A549 (cell line): ENCODE measurements around the gene LRRC7. TPM values are rescaled to one million over a fixed set of nuclear protein-coding genes. Genes with fewer than 3 reads are reported as not detected.
A peak's percentile ranks its signal among the peaks of the same experiment; 100 is the strongest.
"Not testable (repeated sequence)": the region's sequence is repeated elsewhere in the genome, so short reads cannot be mapped to it uniquely, and the experiment has no call there.

Source experiments
- ATAC-seq, 2 experiments: fragments of 200-7000 bp in 1 of 2; fragments of >200 bp in 1 of 2; cut with Nextera tagmentation in 1 of 2; cut with Tn5 transposase in 1 of 2; 3 replicates each; pipeline versions ENCODE4 v1.8.0 to v1.9.1; 2018 to 2020; ENCODE audit warnings: mild to moderate bottlenecking in 1 of 2, moderate library complexity in 1 of 2
- CTCF ChIA-PET: fragments of 300-600 bp; sonication (Branson Sonifier 250); formaldehyde crosslinking; extraction: SDS; loops from one replicate; lab custom pipeline; 2021; ENCODE audit warnings: antibody characterized with exemption, inconsistent platforms; lab: Yijun Ruan, JAX
- POLR2A ChIA-PET: fragments of 350-600 bp; formaldehyde crosslinking; extraction: SDS; loops from one replicate; lab custom pipeline; 2021; ENCODE audit warnings: antibody characterized with exemption, inconsistent platforms; lab: Yijun Ruan, JAX
- DNase-seq, 2 experiments: peaks; one replicate each; pipeline versions ENCODE4 v3.0.0 to v3.0.0-alpha.2; 2011 to 2016; ENCODE audit warnings: low read depth in 1 of 2, low spot score in 1 of 2
- FAIRE-seq: peaks from 2 replicates; lab custom pipeline; 2011; peaks lifted over from hg19 to GRCh38; lab: Jason Lieb, UNC
- H3K27ac ChIP-seq, 2 experiments: fragments of >200 bp; sonication (Bioruptor Twin); formaldehyde crosslinking; 3 replicates each; pipeline ENCODE4 v1.5.1; 2016 to 2017
- H3K4me1 ChIP-seq: fragments of >200 bp; sonication (Bioruptor Twin); formaldehyde crosslinking; 3 replicates; pipeline ENCODE4 v1.6.1; 2016
- H3K4me2 ChIP-seq: fragments of >200 bp; sonication (Bioruptor Twin); formaldehyde crosslinking; 3 replicates; pipeline ENCODE4 v1.6.1; 2016
- H3K4me3 ChIP-seq: fragments of >200 bp; sonication (Bioruptor Twin); formaldehyde crosslinking; 3 replicates; pipeline ENCODE4 v1.5.1; 2016
- H3K9me3 ChIP-seq: fragments of >200 bp; sonication (Bioruptor Twin); formaldehyde crosslinking; 3 replicates; pipeline ENCODE4 v1.6.1; 2016
- BCL3 ChIP-seq: fragments of >200 bp; sonication (Bioruptor Twin); formaldehyde crosslinking; IDR thresholded peaks from 3 replicates; pipeline ENCODE4 v1.6.1; 2016
- BHLHE40 ChIP-seq: IDR thresholded peaks from 2 replicates; pipeline ENCODE4 v1.6.1; 2012; ENCODE audit warnings: low read depth, low read length, inconsistent platforms
- CBX2 ChIP-seq: fragments of 200-600 bp; sonication (generic); IDR thresholded peaks from 2 replicates; pipeline ENCODE4 v1.6.1; 2016; ENCODE audit warnings: low read depth, mild to moderate bottlenecking, borderline replicate concordance
- CEBPB ChIP-seq, 2 experiments: fragments of >200 bp in 1 of 2; sonication (Bioruptor Twin) in 1 of 2; formaldehyde crosslinking in 1 of 2; IDR thresholded peaks; 2 replicates each; pipeline ENCODE4 v1.6.1; 2012 to 2016
- CTCF ChIP-seq: fragments of >200 bp; sonication (Bioruptor Twin); formaldehyde crosslinking; IDR thresholded peaks from 3 replicates; pipeline ENCODE4 v1.5.1; 2016
- E2F6 ChIP-seq: IDR thresholded peaks from 2 replicates; pipeline ENCODE4 v1.6.1; 2012; ENCODE audit warnings: low read depth, borderline replicate concordance
- ESRRA ChIP-seq: fragments of 150-350 bp; IDR thresholded peaks from 2 replicates; pipeline ENCODE4 v1.6.1; 2014; ENCODE audit warnings: mild to moderate bottlenecking, low read length, borderline replicate concordance
- HDAC2 ChIP-seq: fragments of 200-600 bp; sonication (generic); IDR thresholded peaks from 2 replicates; pipeline ENCODE4 v1.6.1; 2016
- HES2 ChIP-seq: fragments of >200 bp; sonication (Bioruptor Twin); formaldehyde crosslinking; IDR thresholded peaks from 2 replicates; pipeline ENCODE4 v1.6.1; 2016
- HOXA7 ChIP-seq: fragments of 250-450 bp; sonication (Bioruptor Pico); IDR thresholded peaks from 2 replicates; pipeline ENCODE4 v1.5.0; 2020; ENCODE audit warnings: mild to moderate bottlenecking, moderate library complexity
- JUN ChIP-seq, 2 experiments: fragments of >200 bp; sonication (Bioruptor Twin); formaldehyde crosslinking; IDR thresholded peaks; 2 replicates in 1 of 2; 3 replicates in 1 of 2; pipeline ENCODE4 v1.6.1; 2016 to 2017
- MAFK ChIP-seq: fragments of 450-650 bp; IDR thresholded peaks from 2 replicates; pipeline ENCODE4 v1.6.1; 2014; ENCODE audit not compliant: partially characterized antibody
- MAX ChIP-seq: IDR thresholded peaks from 2 replicates; pipeline ENCODE4 v1.6.1; 2012
- MYC ChIP-seq: IDR thresholded peaks from 2 replicates; pipeline ENCODE4 v1.6.1; 2012; ENCODE audit warnings: mild to moderate bottlenecking, inconsistent platforms, low read length, improper control_type of control experiment, borderline replicate concordance
- NFE2L2 ChIP-seq: fragments of 150-350 bp; conservative IDR thresholded peaks from 2 replicates; pipeline ENCODE4 v1.6.1; 2014; ENCODE audit warnings: low read length
- RAD21 ChIP-seq, 2 experiments: fragments of >200 bp in 1 of 2; sonication (Bioruptor Twin) in 1 of 2; formaldehyde crosslinking in 1 of 2; IDR thresholded peaks in 1 of 2; conservative IDR thresholded peaks in 1 of 2; 2 replicates in 1 of 2; 3 replicates in 1 of 2; pipeline ENCODE4 v1.6.1; 2012 to 2018; ENCODE audit warnings: inconsistent platforms in 1 of 2
- RCOR1 ChIP-seq: fragments of 150-350 bp; IDR thresholded peaks from 2 replicates; pipeline ENCODE4 v1.6.1; 2014; ENCODE audit warnings: antibody characterized with exemption, low read length, low read depth
- RNF2 ChIP-seq: fragments of 200-600 bp; sonication (generic); IDR thresholded peaks from 2 replicates; pipeline ENCODE4 v1.6.1; 2016; ENCODE audit warnings: low read depth, mild to moderate bottlenecking, antibody characterized with exemption, moderate library complexity, borderline replicate concordance
- SMC3 ChIP-seq: fragments of >200 bp; sonication (Bioruptor Twin); formaldehyde crosslinking; IDR thresholded peaks from 3 replicates; pipeline ENCODE4 v1.6.1; 2018; ENCODE audit warnings: inconsistent platforms
- ZC3H11A ChIP-seq: fragments of 450-650 bp; IDR thresholded peaks from 2 replicates; pipeline ENCODE4 v1.6.1; 2014; ENCODE audit warnings: antibody characterized with exemption, mild to moderate bottlenecking
- ZNF302 ChIP-seq: fragments of 250-450 bp; sonication (Bioruptor Pico); IDR thresholded peaks from 2 replicates; pipeline ENCODE4 v1.9.0; 2021; ENCODE audit warnings: inconsistent platforms, mild to moderate bottlenecking, moderate library complexity
- WGBS: methylation state at CpG from one replicate; pipeline ENCODE4 v1.1.6; 2017; ENCODE audit errors: missing lambda C conversion rate; 5-methylcytosine and 5-hydroxymethylcytosine counted together
- polyA plus RNA-seq, 4 experiments: library from polyadenylated mRNA; depleted of rRNA in 3 of 4; stranded (reverse); fragments of >200 nt; fragmentation: RNase III in 1 of 4; extraction: RNeasy Plus Mini Kit Qiagen cat#74134 plus additional on column Dnase treatment in 1 of 4; gene quantifications; 2 replicates in 3 of 4; 3 replicates in 1 of 4; pipeline ENCODE4 v1.2.3, GENCODE V29; 2011 to 2017

LRRC7 gene
- polyA plus RNA-seq, 2 of the 4 experiments (the other 2 are of a cell fraction): not detected

- CTCF ChIA-PET: no interaction called here
- ATAC-seq (no peak), DNase-seq (no peak), FAIRE-seq (no peak)
- H3K4me1 ChIP-seq: no peaks in the 10 kb centered on the region
- no peak for TF ChIP-seq ZC3H11A
- no peak for TF ChIP-seq CEBPB (IDR thresholded peaks at IDR 0.05)
- no peak for TF ChIP-seq JUN (IDR thresholded peaks at IDR 0.05)
- WGBS: 21% methylated on average over 3 of the region's 3 CpGs
- no peak overlapping the region for H3K4me3 ChIP-seq
- H3K27ac ChIP-seq: no peak overlapping the region
- H3K9me3 ChIP-seq: no peaks in the 10 kb centered on the region
- no peak overlapping the region for H3K4me2 ChIP-seq
- POLR2A ChIA-PET: no interaction called here
Observed at GRCh38 chr1:69943030-69943429, 375.3 kb downstream of the LRRC7 start.

- whole genome bisulfite sequencing: 0% methylated on average over 2 of the region's 2 CpGs
- POLR2A ChIA-PET: no interaction called here
- Histone ChIP-seq H3K4me2 (no peak overlapping the region), H3K27ac (no peak overlapping the region), H3K4me1 (no peaks in the 10 kb centered on the region), H3K9me3 (no peaks in the 10 kb centered on the region), H3K4me3 (no peak overlapping the region)
- CTCF ChIA-PET: no interaction called here
- DNase-seq (no peak), FAIRE-seq (no peak), ATAC-seq (no peak)
- TF ChIP-seq ZC3H11A (peak; percentile 48), MYC (no peak)
Observed at GRCh38 chr1:69946935-69947334, 379.2 kb downstream of the LRRC7 start.

- no peaks in the 10 kb centered on the region for H3K9me3 ChIP-seq
- no peak overlapping the region for H3K27ac ChIP-seq
- no peak overlapping the region for H3K4me2 ChIP-seq
- no peak overlapping the region for H3K4me3 ChIP-seq
- TF ChIP-seq JUN (IDR thresholded peaks at IDR 0.05) (no peak), MAX (no peak), E2F6 (no peak)
- WGBS: 8% methylated on average over 3 of the region's 3 CpGs
- ATAC-seq: no peak
- CTCF ChIA-PET: no interaction called here
- H3K4me1 ChIP-seq: no peaks in the 10 kb centered on the region
- DNase-seq: no peak
- no peak for FAIRE-seq
- POLR2A ChIA-PET: no interaction called here
Observed at GRCh38 chr1:69947837-69948236, 380.1 kb downstream of the LRRC7 start.

GRCh38 chr1:69952676-69953075 lies 385.0 kb downstream of the LRRC7 start:
- WGBS: 8% methylated on average over 1 of the region's 1 CpG
- ATAC-seq (no peak), FAIRE-seq (no peak), DNase-seq (no peak)
- no peaks in the 10 kb centered on the region for H3K4me1 ChIP-seq
- TF ChIP-seq CTCF: no peak
- TF ChIP-seq MAFK: no peak
- TF ChIP-seq RCOR1: no peak
- TF ChIP-seq MYC: no peak
- TF ChIP-seq CBX2: no peak
- TF ChIP-seq HDAC2: no peak
- TF ChIP-seq NFE2L2: no peak
- no peak for TF ChIP-seq RAD21 (conservative IDR thresholded peaks at IDR 0.05 in 1 of 2, IDR thresholded peaks at IDR 0.05 in 1 of 2)
- TF ChIP-seq ZNF302 (CRISPR knock-in tag): no peak
- no peak for TF ChIP-seq ZC3H11A
- no peak for TF ChIP-seq BCL3
- no peak for TF ChIP-seq RNF2
- no peak for TF ChIP-seq SMC3
- TF ChIP-seq HOXA7 (CRISPR knock-in tag): no peak
- no peak for TF ChIP-seq HES2
- TF ChIP-seq BHLHE40: no peak
- no peak for TF ChIP-seq ESRRA
- no peak overlapping the region for H3K4me2 ChIP-seq
- no peaks in the 10 kb centered on the region for H3K9me3 ChIP-seq
- no peak overlapping the region for H3K27ac ChIP-seq
- ChIA-PET POLR2A (no interaction called here), CTCF (no interaction called here)
- no peak overlapping the region for H3K4me3 ChIP-seq

- H3K4me1 ChIP-seq, H3K27ac ChIP-seq, H3K4me3 ChIP-seq, H3K9me3 ChIP-seq, DNase-seq, CTCF ChIA-PET, H3K4me2 ChIP-seq, ATAC-seq, POLR2A ChIA-PET, FAIRE-seq: not testable (repeated sequence)
- WGBS: 0% methylated on average over 2 of the region's 2 CpGs
Observed at GRCh38 chr1:69962452-69962851, 394.7 kb downstream of the LRRC7 start.
